Measurements from ENCODE around the gene CAMKK1.
"Not testable (repeated sequence)": the region's sequence is repeated elsewhere in the genome, so short reads cannot be mapped to it uniquely, and the experiment has no call there.

The CAMKK1 gene

GRCh38 chr17:3861761-3862681 is 30.8 kb downstream of the CAMKK1 start:
- Histone ChIP-seq H3K4me1 (ENCODE audit: insufficient read depth, poor library complexity, severe bottlenecking) (no peaks in the 10 kb centered on the region), H3K27me3 (ENCODE audit: insufficient read depth, poor library complexity, severe bottlenecking) (no peaks in the 10 kb centered on the region), H3K4me3 (ENCODE audit: severe bottlenecking) (no peak overlapping the region), H3K36me3 (ENCODE audit: low read depth) (no peaks in the 10 kb centered on the region; the same call in 1 of the 2 replicates), H3K27ac (ENCODE audit: poor library complexity, severe bottlenecking) (no peak overlapping the region), H3K9me3 (ENCODE audit: severe bottlenecking) (no peaks in the 10 kb centered on the region)
- DNase-seq (ENCODE audit: low spot score) (no peak), ATAC-seq (ENCODE audit: low read depth) (no peak)
- TF ChIP-seq CTCF (IDR thresholded peaks at IDR 0.05; ENCODE audit: poor library complexity, severe bottlenecking) = no peak

- Histone ChIP-seq H3K27ac (ENCODE audit: poor library complexity, severe bottlenecking) (no peak overlapping the region), H3K36me3 (ENCODE audit: low read depth) (no peaks in the 10 kb centered on the region; the same call in 1 of the 2 replicates), H3K9me3 (ENCODE audit: severe bottlenecking) (no peaks in the 10 kb centered on the region), H3K4me1 (ENCODE audit: insufficient read depth, poor library complexity, severe bottlenecking) (no peaks in the 10 kb centered on the region), H3K27me3 (ENCODE audit: insufficient read depth, poor library complexity, severe bottlenecking) (no peaks in the 10 kb centered on the region), H3K4me3 (ENCODE audit: severe bottlenecking) (no peak overlapping the region)
- no peak for DNase-seq (ENCODE audit: low spot score)
- ATAC-seq (ENCODE audit: low read depth) = no peak
- no peak for TF ChIP-seq CTCF (IDR thresholded peaks at IDR 0.05; ENCODE audit: poor library complexity, severe bottlenecking)
Observed at GRCh38 chr17:3860939-3861700, 31.7 kb downstream of the CAMKK1 start.

GRCh38 chr17:3859940-3860339 is 32.9 kb downstream of the CAMKK1 start:
- Histone ChIP-seq H3K4me3 (ENCODE audit: severe bottlenecking) (no peak overlapping the region), H3K27me3 (ENCODE audit: insufficient read depth, poor library complexity, severe bottlenecking) (no peaks in the 10 kb centered on the region), H3K4me1 (ENCODE audit: insufficient read depth, poor library complexity, severe bottlenecking) (no peaks in the 10 kb centered on the region), H3K27ac (ENCODE audit: poor library complexity, severe bottlenecking) (no peak overlapping the region), H3K36me3 (ENCODE audit: low read depth) (no peaks in the 10 kb centered on the region; the same call in 1 of the 2 replicates), H3K9me3 (ENCODE audit: severe bottlenecking) (no peaks in the 10 kb centered on the region)
- no peak for ATAC-seq (ENCODE audit: low read depth)
- no peak for DNase-seq (ENCODE audit: low spot score)
- TF ChIP-seq CTCF (IDR thresholded peaks at IDR 0.05; ENCODE audit: poor library complexity, severe bottlenecking) = no peak

- no peak for DNase-seq (ENCODE audit: low spot score)
- no peak for TF ChIP-seq CTCF (IDR thresholded peaks at IDR 0.05; ENCODE audit: poor library complexity, severe bottlenecking)
Observed at GRCh38 chr17:3857261-3858105, 35.4 kb downstream of the CAMKK1 start.

GRCh38 chr17:3854204-3854603 is 38.6 kb downstream of the CAMKK1 start:
- not testable (repeated sequence) for ATAC-seq (ENCODE audit: low read depth)

More at GRCh38 chr17:3857261-3858105, 35.4 kb downstream of the CAMKK1 start:
- H3K36me3 ChIP-seq (ENCODE audit: low read depth) = no peaks in the 10 kb centered on the region; the same call in 1 of the 2 replicates
- H3K9me3 ChIP-seq (ENCODE audit: severe bottlenecking) = no peaks in the 10 kb centered on the region
- H3K27ac ChIP-seq (ENCODE audit: poor library complexity, severe bottlenecking) = no peak overlapping the region
- no peaks in the 10 kb centered on the region for H3K4me1 ChIP-seq (ENCODE audit: insufficient read depth, poor library complexity, severe bottlenecking)
- H3K4me3 ChIP-seq (ENCODE audit: severe bottlenecking) = no peak overlapping the region
- no peak; the same call in 2 of the 3 replicates for ATAC-seq (ENCODE audit: low read depth)
- no peaks in the 10 kb centered on the region for H3K27me3 ChIP-seq (ENCODE audit: insufficient read depth, poor library complexity, severe bottlenecking)

More at GRCh38 chr17:3854204-3854603, 38.6 kb downstream of the CAMKK1 start:
- H3K27ac ChIP-seq (ENCODE audit: poor library complexity, severe bottlenecking); H3K27me3 ChIP-seq (ENCODE audit: insufficient read depth, poor library complexity, severe bottlenecking); H3K36me3 ChIP-seq (ENCODE audit: low read depth); H3K9me3 ChIP-seq (ENCODE audit: severe bottlenecking); H3K4me3 ChIP-seq (ENCODE audit: severe bottlenecking); H3K4me1 ChIP-seq (ENCODE audit: insufficient read depth, poor library complexity, severe bottlenecking); DNase-seq (ENCODE audit: low spot score): not testable (repeated sequence)

All from RWPE2 (cell line).